Esophagus squamous epithelium (tissue), 4 donors: Measurements from ENCODE around the gene EFCAB8.

Experiments used
- POLR2A ChIP-seq, 4 donors: fragments of 450-650 bp; IDR thresholded peaks; one replicate each; pipeline ENCODE4 v1.6.1; 2017; ENCODE audit warnings: antibody characterized with exemption in 4 of 4, mild to moderate bottlenecking in 4 of 4, moderate library complexity in 3 of 4
- TF ChIP-seq, protein P1 (sequence below), 6 experiments: fragments of 450-650 bp in 4 of 6; fragments of 200-600 bp in 2 of 6; sonication (generic) in 2 of 6; IDR thresholded peaks; one replicate each; pipeline ENCODE4 v1.5.1; 2016 to 2019; ENCODE audit warnings: antibody characterized with exemption in 6 of 6, mild to moderate bottlenecking in 4 of 6, moderate library complexity in 4 of 6

DNA sequence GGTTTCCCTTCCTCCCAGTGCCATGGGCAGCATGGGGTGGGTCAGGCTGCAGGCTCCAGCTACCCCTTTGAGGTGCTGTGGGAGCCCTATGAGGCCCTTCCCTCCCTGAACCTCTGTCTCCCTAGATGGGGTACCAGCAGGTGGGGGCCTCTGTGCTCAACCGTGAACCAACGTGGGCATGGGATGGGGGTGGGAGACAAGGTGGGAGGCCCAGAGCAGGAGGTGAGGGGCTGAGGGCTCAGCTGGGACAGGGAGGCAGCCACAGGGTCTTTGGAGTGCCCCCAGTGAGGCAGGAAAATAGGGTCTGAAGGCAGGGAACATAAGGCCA lies 112.2 kb downstream of the EFCAB8 start:
- TF ChIP-seq, protein P1, sequence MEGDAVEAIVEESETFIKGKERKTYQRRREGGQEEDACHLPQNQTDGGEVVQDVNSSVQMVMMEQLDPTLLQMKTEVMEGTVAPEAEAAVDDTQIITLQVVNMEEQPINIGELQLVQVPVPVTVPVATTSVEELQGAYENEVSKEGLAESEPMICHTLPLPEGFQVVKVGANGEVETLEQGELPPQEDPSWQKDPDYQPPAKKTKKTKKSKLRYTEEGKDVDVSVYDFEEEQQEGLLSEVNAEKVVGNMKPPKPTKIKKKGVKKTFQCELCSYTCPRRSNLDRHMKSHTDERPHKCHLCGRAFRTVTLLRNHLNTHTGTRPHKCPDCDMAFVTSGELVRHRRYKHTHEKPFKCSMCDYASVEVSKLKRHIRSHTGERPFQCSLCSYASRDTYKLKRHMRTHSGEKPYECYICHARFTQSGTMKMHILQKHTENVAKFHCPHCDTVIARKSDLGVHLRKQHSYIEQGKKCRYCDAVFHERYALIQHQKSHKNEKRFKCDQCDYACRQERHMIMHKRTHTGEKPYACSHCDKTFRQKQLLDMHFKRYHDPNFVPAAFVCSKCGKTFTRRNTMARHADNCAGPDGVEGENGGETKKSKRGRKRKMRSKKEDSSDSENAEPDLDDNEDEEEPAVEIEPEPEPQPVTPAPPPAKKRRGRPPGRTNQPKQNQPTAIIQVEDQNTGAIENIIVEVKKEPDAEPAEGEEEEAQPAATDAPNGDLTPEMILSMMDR (IDR thresholded peaks at IDR 0.05), result no peak
- no peak for TF ChIP-seq POLR2A (IDR thresholded peaks at IDR 0.05)
